Naive thymus-derived CD4-positive, alpha-beta T cell (primary cell): ENCODE data around the gene NIM1K. TPM values are rescaled to one million over a fixed set of nuclear protein-coding genes. Genes with fewer than 3 reads are reported as not detected.
A peak's percentile ranks its signal among the peaks of the same experiment; 100 is the strongest.

ENCODE experiments used
- ATAC-seq: fragments of 150-1000 bp; cut with Tn5 transposase; 2 replicates; pipeline ENCODE4 v1.10.0; 2021; ENCODE audit warnings: mild to moderate bottlenecking, moderate library complexity
- CTCF ChIA-PET: fragments of 350-600 bp; sonication (Branson Sonifier 250); formaldehyde crosslinking; loops from one replicate; lab custom pipeline; 2021; ENCODE audit warnings: antibody characterized with exemption; lab: Charles Lee
- POLR2A ChIA-PET: fragments of 350-600 bp; sonication (Branson Sonifier 250); formaldehyde crosslinking; loops from one replicate; lab custom pipeline; 2021; ENCODE audit warnings: antibody characterized with exemption, inconsistent platforms; lab: Charles Lee
- DNase-seq, 9 donors: peaks; one replicate each; pipeline versions ENCODE4 v3.0.0 to v3.0.0-alpha.2; 2020 to 2022; ENCODE audit warnings: mixed read lengths in 1 of 9
- H3K27ac ChIP-seq: one replicate; pipeline ENCODE4 v1.7.0; 2013; ENCODE audit warnings: mild to moderate bottlenecking, low read depth, low read length, moderate library complexity
- H3K27me3 ChIP-seq, 2 donors: one replicate each; pipeline ENCODE4 v1.7.0; 2013; ENCODE audit warnings: low read length in 2 of 2, mild to moderate bottlenecking in 2 of 2, moderate library complexity in 2 of 2; ENCODE audit not compliant: control insufficient read depth in 2 of 2, insufficient read depth in 2 of 2
- H3K36me3 ChIP-seq, 3 experiments: 1 replicate in 2 of 3; 2 replicates in 1 of 3; pipeline ENCODE4 v1.7.0; 2013; ENCODE audit warnings: low read length in 3 of 3, mild to moderate bottlenecking in 3 of 3, moderate library complexity in 1 of 3; ENCODE audit not compliant: insufficient read depth in 3 of 3, control insufficient read depth in 2 of 3
- H3K4me1 ChIP-seq, 2 donors: one replicate each; pipeline ENCODE4 v1.7.0; 2013; ENCODE audit warnings: low read length in 2 of 2, mild to moderate bottlenecking in 2 of 2, moderate library complexity in 1 of 2; ENCODE audit not compliant: control insufficient read depth in 2 of 2, insufficient read depth in 2 of 2
- H3K4me3 ChIP-seq: 2 replicates; pipeline ENCODE4 v1.7.0; 2013; ENCODE audit warnings: mild to moderate bottlenecking, low read length
- H3K9me3 ChIP-seq, 3 experiments: 1 replicate in 2 of 3; 2 replicates in 1 of 3; pipeline ENCODE4 v1.7.0; 2013; ENCODE audit warnings: low read length in 3 of 3; ENCODE audit not compliant: control insufficient read depth in 2 of 3
- H3K27ac Mint-ChIP-seq, 9 donors: one replicate each; pipeline ENCODE4 v1.8.0; 2020 to 2022; ENCODE audit warnings: mixed read lengths in 9 of 9, mild to moderate bottlenecking in 8 of 9, moderate library complexity in 5 of 9, inconsistent platforms in 2 of 9
- H3K27me3 Mint-ChIP-seq, 5 donors: one replicate each; pipeline ENCODE4 v1.8.0; 2021 to 2022; ENCODE audit warnings: mixed read lengths in 5 of 5, mild to moderate bottlenecking in 1 of 5
- H3K36me3 Mint-ChIP-seq, 5 donors: one replicate each; pipeline ENCODE4 v1.8.0; 2020 to 2022; ENCODE audit warnings: mixed read lengths in 5 of 5, mild to moderate bottlenecking in 3 of 5, inconsistent platforms in 1 of 5
- H3K4me1 Mint-ChIP-seq, 7 donors: one replicate each; pipeline ENCODE4 v1.8.0; 2020 to 2022; ENCODE audit warnings: mixed read lengths in 7 of 7, mild to moderate bottlenecking in 3 of 7, inconsistent platforms in 1 of 7
- H3K4me3 Mint-ChIP-seq, 10 donors: one replicate each; pipeline ENCODE4 v1.8.0; 2020 to 2022; ENCODE audit warnings: mild to moderate bottlenecking in 10 of 10, mixed read lengths in 10 of 10, moderate library complexity in 6 of 10, inconsistent platforms in 2 of 10
- H3K9me3 Mint-ChIP-seq, 11 donors: one replicate each; pipeline ENCODE4 v1.8.0; 2020 to 2022; ENCODE audit warnings: mixed read lengths in 11 of 11, mild to moderate bottlenecking in 4 of 11, inconsistent platforms in 1 of 11, moderate library complexity in 1 of 11
- intact Hi-C, 2 donors: fragments of 100-400 bp; cut with micrococcal nuclease; formaldehyde crosslinking; loops; one replicate each; pipeline ENCODE4 v1.15.1; 2023
- polyA plus RNA-seq, 2 donors: library from polyadenylated mRNA; unstranded; fragments of 300-500 nt; fragmentation: Illumina TruSeq; gene quantifications; one replicate each; pipeline ENCODE4 v1.2.3, GENCODE V29; 2021
- total RNA-seq, 6 experiments: library from RNA in 5 of 6; stranded (reverse) in 5 of 6; gene quantifications; 1 replicate in 5 of 6; 2 replicates in 1 of 6; pipeline ENCODE4 v1.2.3 and lab custom pipeline; 2021 to 2026

NIM1K gene
- total and polyA plus RNA-seq, 7 experiments from 2014 or later: 0.18 to 0.97 (median 0.49) TPM

- ChIA-PET CTCF (interaction anchor here (0.9 to 2.2 kb wide), 5 partner anchors 272 to 405 kb away, joined by 3 to 6 read pairs (median 5); no protein-coding TSS in a partner anchor), POLR2A (interaction anchor here (0.6 to 4.8 kb wide), 18 partner anchors 10 to 544 kb away, joined by 3 to 82 read pairs (median 10); partner anchors contain the start of genes C5orf34, TMEM267 and ZNF131)
- Mint-ChIP-seq H3K27me3 (peaks cover 0 to 2% (median 0%) of the 10 kb centered on the region in 5 donors), H3K36me3 (peaks cover 0 to 26% (median 0%) of the 10 kb centered on the region in 5 donors), H3K4me1 (peaks cover 15 to 57% (median 38%) of the 10 kb centered on the region in 7 donors), H3K27ac (peak overlapping the region; percentile 81 to 98 (median 94)), H3K4me3 (peak overlapping the region; percentile 82 to 99 (median 94)), H3K9me3 (peaks cover 0 to 10% (median 0%) of the 10 kb centered on the region in 11 donors)
- H3K9me3 ChIP-seq: no peaks in the 10 kb centered on the region
- H3K4me1 ChIP-seq: peaks cover 9 to 12% of the 10 kb centered on the region in 2 donors
- H3K36me3 ChIP-seq: peaks cover 0 to 5% (median 0%) of the 10 kb centered on the region in 3 experiments
- no peak for DNase-seq
- peak overlapping the region; percentile 95 for H3K27ac ChIP-seq
- peak overlapping the region; percentile 89 for H3K4me3 ChIP-seq
- no peak for ATAC-seq
- intact Hi-C loops: loop anchor here (1.0 to 10.0 kb wide), 34 partner anchors 10 to 1495 kb away; partner anchors contain the start of genes C5orf34 (in 2 of the 2), MRPS30 (in 2 of the 2), NNT (in 2 of the 2) and OXCT1 (in 2 of the 2)
- no peaks in the 10 kb centered on the region for H3K27me3 ChIP-seq
Observed at GRCh38 chr5:43313854-43314457, 121.9 kb downstream of the NIM1K start.

- DNase-seq (no peak), ATAC-seq (no peak)
- peak overlapping the region in 1 of 10 donors; percentile 13 for H3K4me3 Mint-ChIP-seq
- H3K4me1 Mint-ChIP-seq: peaks cover 12 to 49% (median 31%) of the 10 kb centered on the region in 7 donors
- intact Hi-C loops: loop anchor here (2.0 to 10.0 kb wide), 5 partner anchors 120 to 1494 kb away; partner anchors contain the start of genes FBXO4 (in 1 of the 2), MRPS30 (in 1 of the 2), NIM1K (in 1 of the 2) and NNT (in 1 of the 2)
- peaks cover 0 to 24% (median 0%) of the 10 kb centered on the region in 5 donors for H3K36me3 Mint-ChIP-seq
- CTCF ChIA-PET: no interaction called here
- no peak overlapping the region for H3K4me3 ChIP-seq
- POLR2A ChIA-PET: interaction anchor here (3.4 to 4.8 kb wide), 3 partner anchors 170 to 248 kb away, joined by 29 to 82 read pairs (median 44); partner anchors contain the start of genes TMEM267 and ZNF131
- peak overlapping the region in 8 of 9 donors; percentile 3 to 96 (median 87) for H3K27ac Mint-ChIP-seq
- peaks cover 0 to 2% (median 0%) of the 10 kb centered on the region in 5 donors for H3K27me3 Mint-ChIP-seq
- H3K9me3 ChIP-seq: no peaks in the 10 kb centered on the region
- no peaks in the 10 kb centered on the region for H3K27me3 ChIP-seq
- peaks cover 0 to 5% (median 0%) of the 10 kb centered on the region in 3 experiments for H3K36me3 ChIP-seq
- peak overlapping the region; percentile 95 for H3K27ac ChIP-seq
- peaks cover 9 to 12% of the 10 kb centered on the region in 2 donors for H3K4me1 ChIP-seq
- H3K9me3 Mint-ChIP-seq: peaks cover 0 to 10% (median 0%) of the 10 kb centered on the region in 11 donors
Observed at GRCh38 chr5:43314724-43315123, 122.7 kb downstream of the NIM1K start.

DNA sequence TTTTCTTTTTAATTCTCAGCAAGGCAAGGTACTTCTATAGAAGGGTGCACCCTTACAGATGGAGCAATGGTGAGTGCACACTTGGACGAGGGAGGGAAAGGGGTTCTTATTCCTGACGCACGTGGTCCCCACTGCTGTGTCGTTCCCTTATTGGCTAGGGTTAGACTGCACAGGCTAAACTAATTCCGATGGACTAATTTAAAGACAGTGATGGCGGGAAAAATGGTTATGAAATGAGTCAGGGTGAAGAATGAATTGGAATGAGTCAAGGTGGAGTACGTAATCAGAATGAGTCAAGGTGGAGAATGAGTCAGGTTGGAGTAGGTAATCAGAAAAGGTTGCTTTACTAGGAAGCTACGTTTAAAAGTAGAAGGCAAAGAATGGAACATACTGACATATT, 123.2 kb downstream of the NIM1K start:
- peak overlapping the region in 2 of 9 donors; percentile 6 to 96 for H3K27ac Mint-ChIP-seq
- peaks cover 0 to 22% (median 0%) of the 10 kb centered on the region in 5 donors for H3K36me3 Mint-ChIP-seq
- H3K4me3 Mint-ChIP-seq: no peak overlapping the region
- Histone ChIP-seq H3K4me3 (no peak overlapping the region), H3K27me3 (no peaks in the 10 kb centered on the region), H3K9me3 (no peaks in the 10 kb centered on the region), H3K4me1 (peaks cover 9 to 12% of the 10 kb centered on the region in 2 donors), H3K27ac (no peak overlapping the region), H3K36me3 (peaks cover 0 to 5% (median 0%) of the 10 kb centered on the region in 3 experiments)
- DNase-seq (peak in 1 of 9 donors; percentile 48), ATAC-seq (no peak)
- peaks cover 0 to 2% (median 0%) of the 10 kb centered on the region in 5 donors for H3K27me3 Mint-ChIP-seq
- intact Hi-C loops: loop anchor here (2.0 to 10.0 kb wide), 3 partner anchors 120 to 1494 kb away; partner anchors contain the start of genes MRPS30 (in 1 of the 2), NIM1K (in 1 of the 2) and RIMOC1 (in 1 of the 2)
- H3K9me3 Mint-ChIP-seq: peaks cover 0 to 10% (median 0%) of the 10 kb centered on the region in 11 donors
- CTCF ChIA-PET: no interaction called here
- H3K4me1 Mint-ChIP-seq: peaks cover 12 to 44% (median 28%) of the 10 kb centered on the region in 7 donors
- POLR2A ChIA-PET: no interaction called here

DNA sequence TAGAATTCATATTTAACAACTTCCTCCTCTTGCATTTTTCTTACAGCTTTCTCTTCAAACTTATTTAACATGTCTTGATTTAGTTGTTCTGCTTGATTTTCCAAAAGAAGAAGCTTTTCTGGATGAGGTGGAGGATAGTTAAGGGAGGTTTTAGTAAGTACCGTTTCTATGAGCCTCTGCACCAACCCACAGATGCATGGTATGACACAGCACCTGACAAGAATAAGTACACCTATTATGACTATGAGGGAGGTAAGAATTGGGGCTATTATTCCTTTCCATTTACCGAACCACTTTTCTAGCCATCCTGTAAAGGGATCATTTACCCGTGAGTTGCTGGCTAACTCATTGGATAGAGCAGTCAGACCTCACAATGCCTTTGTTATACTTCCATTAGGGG, 123.7 kb downstream of the NIM1K start:
- H3K36me3 ChIP-seq: peaks cover 0 to 5% (median 0%) of the 10 kb centered on the region in 3 experiments
- H3K4me3 Mint-ChIP-seq: no peak overlapping the region
- H3K27ac Mint-ChIP-seq: peak overlapping the region in 1 of 9 donors; percentile 96
- no peak overlapping the region for H3K27ac ChIP-seq
- CTCF ChIA-PET: no interaction called here
- intact Hi-C loops: loop anchor here (2.0 to 10.0 kb wide), 3 partner anchors 121 to 1493 kb away; partner anchors contain the start of genes MRPS30 (in 1 of the 2), NIM1K (in 1 of the 2) and RIMOC1 (in 1 of the 2)
- H3K4me1 ChIP-seq: peaks cover 9 to 12% of the 10 kb centered on the region in 2 donors
- H3K4me1 Mint-ChIP-seq: peaks cover 12 to 42% (median 26%) of the 10 kb centered on the region in 7 donors
- H3K27me3 ChIP-seq: no peaks in the 10 kb centered on the region
- peaks cover 0 to 22% (median 0%) of the 10 kb centered on the region in 5 donors for H3K36me3 Mint-ChIP-seq
- peaks cover 0 to 12% (median 0%) of the 10 kb centered on the region in 11 donors for H3K9me3 Mint-ChIP-seq
- ATAC-seq: no peak
- no peak overlapping the region for H3K4me3 ChIP-seq
- POLR2A ChIA-PET: no interaction called here
- H3K27me3 Mint-ChIP-seq: peaks cover 0 to 2% (median 0%) of the 10 kb centered on the region in 5 donors
- DNase-seq: no peak
- H3K9me3 ChIP-seq: no peaks in the 10 kb centered on the region

DNA sequence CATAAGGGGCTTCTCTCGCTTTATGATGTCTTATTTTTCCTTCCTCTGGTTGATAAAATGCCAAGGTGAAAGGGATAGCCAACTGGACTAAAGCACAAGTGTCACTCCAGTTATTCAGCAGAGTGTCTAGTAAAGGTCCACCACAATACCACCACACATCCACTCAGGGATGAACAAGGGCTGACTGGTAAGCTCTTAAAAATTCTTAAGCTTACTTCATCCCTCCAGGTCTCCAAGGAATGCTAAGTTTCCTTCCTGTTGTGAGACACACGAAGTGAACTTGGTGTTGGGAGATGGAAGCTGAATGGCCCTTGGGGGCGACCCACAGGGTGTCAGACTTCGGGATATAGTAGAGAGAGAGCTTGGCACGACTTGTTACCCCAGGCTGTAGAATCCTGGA, 124.4 kb downstream of the NIM1K start:
- ChIA-PET POLR2A (no interaction called here), CTCF (no interaction called here)
- H3K27me3 ChIP-seq: no peaks in the 10 kb centered on the region
- Mint-ChIP-seq H3K4me1 (peaks cover 12 to 36% (median 22%) of the 10 kb centered on the region in 7 donors), H3K27ac (no peak overlapping the region), H3K4me3 (no peak overlapping the region), H3K27me3 (peaks cover 0 to 2% (median 0%) of the 10 kb centered on the region in 5 donors), H3K9me3 (peaks cover 0 to 15% (median 0%) of the 10 kb centered on the region in 11 donors), H3K36me3 (peaks cover 0 to 22% (median 0%) of the 10 kb centered on the region in 5 donors)
- no peak overlapping the region for H3K4me3 ChIP-seq
- H3K27ac ChIP-seq: no peak overlapping the region
- no peaks in the 10 kb centered on the region for H3K9me3 ChIP-seq
- intact Hi-C loops: loop anchor here (10.0 kb wide), 2 partner anchors 122 to 1412 kb away; partner anchors contain the start of genes NIM1K (in 1 of the 2) and RIMOC1 (in 1 of the 2)
- no peak for ATAC-seq
- no peak for DNase-seq
- H3K4me1 ChIP-seq: peaks cover 9 to 12% of the 10 kb centered on the region in 2 donors
- peaks cover 0 to 5% (median 0%) of the 10 kb centered on the region in 3 experiments for H3K36me3 ChIP-seq

GRCh38 chr5:43320846-43321245, 128.8 kb downstream of the NIM1K start:
- no peak overlapping the region for H3K27ac Mint-ChIP-seq
- intact Hi-C loops: no loop called here

More at GRCh38 chr5:43320846-43321245, 128.8 kb downstream of the NIM1K start:
- Mint-ChIP-seq H3K4me3 (no peak overlapping the region), H3K4me1 (no peaks in the 10 kb centered on the region), H3K27me3 (no peaks in the 10 kb centered on the region), H3K9me3 (peaks cover 0 to 7% (median 0%) of the 10 kb centered on the region in 11 donors), H3K36me3 (peaks cover 0 to 6% (median 0%) of the 10 kb centered on the region in 5 donors)
- POLR2A ChIA-PET: no interaction called here
- H3K9me3 ChIP-seq: no peaks in the 10 kb centered on the region
- ATAC-seq (no peak), DNase-seq (no peak)
- no peaks in the 10 kb centered on the region for H3K4me1 ChIP-seq
- H3K27ac ChIP-seq: no peak overlapping the region
- H3K27me3 ChIP-seq: no peaks in the 10 kb centered on the region
- CTCF ChIA-PET: no interaction called here
- H3K4me3 ChIP-seq: no peak overlapping the region
- no peaks in the 10 kb centered on the region for H3K36me3 ChIP-seq
